A549 (cell line): ENCODE results near the gene EPB41L2. TPM values are rescaled to one million over a fixed set of nuclear protein-coding genes. Genes with fewer than 3 reads are reported as not detected.
"Not testable (repeated sequence)": the region's sequence is repeated elsewhere in the genome, so short reads cannot be mapped to it uniquely, and the experiment has no call there.

Experiments used
- ATAC-seq, 2 experiments: fragments of 200-7000 bp in 1 of 2; fragments of >200 bp in 1 of 2; cut with Nextera tagmentation in 1 of 2; cut with Tn5 transposase in 1 of 2; 3 replicates each; pipeline versions ENCODE4 v1.8.0 to v1.9.1; 2018 to 2020; ENCODE audit warnings: mild to moderate bottlenecking in 1 of 2, moderate library complexity in 1 of 2
- CTCF ChIA-PET: fragments of 300-600 bp; sonication (Branson Sonifier 250); formaldehyde crosslinking; extraction: SDS; loops from one replicate; lab custom pipeline; 2021; ENCODE audit warnings: antibody characterized with exemption, inconsistent platforms; lab: Yijun Ruan, JAX
- POLR2A ChIA-PET: fragments of 350-600 bp; formaldehyde crosslinking; extraction: SDS; loops from one replicate; lab custom pipeline; 2021; ENCODE audit warnings: antibody characterized with exemption, inconsistent platforms; lab: Yijun Ruan, JAX
- DNase-seq, 2 experiments: peaks; one replicate each; pipeline versions ENCODE4 v3.0.0 to v3.0.0-alpha.2; 2011 to 2016; ENCODE audit warnings: low read depth in 1 of 2, low spot score in 1 of 2
- FAIRE-seq: peaks from 2 replicates; lab custom pipeline; 2011; peaks lifted over from hg19 to GRCh38; lab: Jason Lieb, UNC
- H3K27ac ChIP-seq, 2 experiments: fragments of >200 bp; sonication (Bioruptor Twin); formaldehyde crosslinking; 3 replicates each; pipeline ENCODE4 v1.5.1; 2016 to 2017
- H3K4me1 ChIP-seq: fragments of >200 bp; sonication (Bioruptor Twin); formaldehyde crosslinking; 3 replicates; pipeline ENCODE4 v1.6.1; 2016
- H3K4me2 ChIP-seq: fragments of >200 bp; sonication (Bioruptor Twin); formaldehyde crosslinking; 3 replicates; pipeline ENCODE4 v1.6.1; 2016
- H3K4me3 ChIP-seq: fragments of >200 bp; sonication (Bioruptor Twin); formaldehyde crosslinking; 3 replicates; pipeline ENCODE4 v1.5.1; 2016
- H3K9me3 ChIP-seq: fragments of >200 bp; sonication (Bioruptor Twin); formaldehyde crosslinking; 3 replicates; pipeline ENCODE4 v1.6.1; 2016
- ATOH8 ChIP-seq: fragments of 250-450 bp; sonication (Bioruptor Pico); IDR thresholded peaks from 2 replicates; pipeline ENCODE4 v1.5.0; 2020; ENCODE audit warnings: low read depth, mild to moderate bottlenecking, moderate library complexity
- BCL3 ChIP-seq: fragments of >200 bp; sonication (Bioruptor Twin); formaldehyde crosslinking; IDR thresholded peaks from 3 replicates; pipeline ENCODE4 v1.6.1; 2016
- E2F6 ChIP-seq: IDR thresholded peaks from 2 replicates; pipeline ENCODE4 v1.6.1; 2012; ENCODE audit warnings: low read depth, borderline replicate concordance
- EHF ChIP-seq: fragments of 250-450 bp; sonication (Bioruptor Pico); IDR thresholded peaks from 2 replicates; pipeline ENCODE4 v1.5.0; 2020; ENCODE audit warnings: mild to moderate bottlenecking
- EP300 ChIP-seq, 2 experiments: fragments of >200 bp; sonication (Bioruptor Twin); formaldehyde crosslinking; IDR thresholded peaks; 2 replicates in 1 of 2; 3 replicates in 1 of 2; pipeline ENCODE4 v1.6.1; 2016 to 2017
- FOSB ChIP-seq: fragments of 250-450 bp; sonication (Bioruptor Pico); IDR thresholded peaks from 2 replicates; pipeline ENCODE4 v1.5.0; 2020; ENCODE audit warnings: mild to moderate bottlenecking, moderate library complexity
- FOSL2 ChIP-seq, 2 experiments: fragments of 450-650 bp in 1 of 2; fragments of >200 bp in 1 of 2; sonication (Bioruptor Twin) in 1 of 2; formaldehyde crosslinking; IDR thresholded peaks; 2 replicates each; pipeline versions ENCODE4 v1.5.0 to v1.6.1; 2016 to 2020; ENCODE audit warnings: mild to moderate bottlenecking in 1 of 2, moderate library complexity in 1 of 2
- HEYL ChIP-seq: fragments of 250-450 bp; sonication (Bioruptor Pico); IDR thresholded peaks from 2 replicates; pipeline ENCODE4 v1.8.0; 2021; ENCODE audit warnings: mild to moderate bottlenecking, moderate library complexity
- HMGXB4 ChIP-seq: fragments of 250-450 bp; sonication (Bioruptor Pico); IDR thresholded peaks from 2 replicates; pipeline ENCODE4 v1.5.0; 2021; ENCODE audit warnings: mild to moderate bottlenecking, moderate library complexity, borderline replicate concordance
- HOXA7 ChIP-seq: fragments of 250-450 bp; sonication (Bioruptor Pico); IDR thresholded peaks from 2 replicates; pipeline ENCODE4 v1.5.0; 2020; ENCODE audit warnings: mild to moderate bottlenecking, moderate library complexity
- RCOR1 ChIP-seq: fragments of 150-350 bp; IDR thresholded peaks from 2 replicates; pipeline ENCODE4 v1.6.1; 2014; ENCODE audit warnings: antibody characterized with exemption, low read length, low read depth
- RNF2 ChIP-seq: fragments of 200-600 bp; sonication (generic); IDR thresholded peaks from 2 replicates; pipeline ENCODE4 v1.6.1; 2016; ENCODE audit warnings: low read depth, mild to moderate bottlenecking, antibody characterized with exemption, moderate library complexity, borderline replicate concordance
- SMC3 ChIP-seq: fragments of >200 bp; sonication (Bioruptor Twin); formaldehyde crosslinking; IDR thresholded peaks from 3 replicates; pipeline ENCODE4 v1.6.1; 2018; ENCODE audit warnings: inconsistent platforms
- TFCP2L1 ChIP-seq: fragments of 250-450 bp; sonication (Bioruptor Pico); IDR thresholded peaks from 2 replicates; pipeline ENCODE4 v1.5.0; 2021; ENCODE audit warnings: mild to moderate bottlenecking
- ZFP36 ChIP-seq: fragments of 450-650 bp; IDR thresholded peaks from 2 replicates; pipeline ENCODE4 v1.6.1; 2014; ENCODE audit warnings: borderline replicate concordance; ENCODE audit not compliant: partially characterized antibody
- whole genome bisulfite sequencing: methylation state at CpG from one replicate; pipeline ENCODE4 v1.1.6; 2017; ENCODE audit errors: missing lambda C conversion rate; 5-methylcytosine and 5-hydroxymethylcytosine counted together
- polyA plus RNA-seq, 4 experiments: library from polyadenylated mRNA; depleted of rRNA in 3 of 4; stranded (reverse); fragments of >200 nt; fragmentation: RNase III in 1 of 4; extraction: RNeasy Plus Mini Kit Qiagen cat#74134 plus additional on column Dnase treatment in 1 of 4; gene quantifications; 2 replicates in 3 of 4; 3 replicates in 1 of 4; pipeline ENCODE4 v1.2.3, GENCODE V29; 2011 to 2017

EPB41L2 gene
- polyA plus RNA-seq, 2 of the 4 experiments (the other 2 are of a cell fraction): 42.9 to 50.3 TPM

- TF ChIP-seq BCL3 (no peak), RCOR1 (no peak), EP300 (IDR thresholded peaks at IDR 0.05) (no peak), SMC3 (no peak), E2F6 (no peak), TFCP2L1 (CRISPR knock-in tag) (no peak), FOSL2 (IDR thresholded peaks at IDR 0.05) (no peak), FOSL2 (CRISPR knock-in tag; IDR thresholded peaks at IDR 0.05) (no peak), FOSB (CRISPR knock-in tag) (no peak)
Observed at GRCh38 chr6:131009790-131010189, 53.3 kb downstream of the EPB41L2 start (continued).

GRCh38 chr6:131008965-131009364 is 54.1 kb downstream of the EPB41L2 start:
- H3K9me3 ChIP-seq: peaks cover 26% of the 10 kb centered on the region; the same call in 2 of the 3 replicates
- CTCF ChIA-PET, FAIRE-seq, POLR2A ChIA-PET, ATAC-seq, H3K4me2 ChIP-seq, H3K27ac ChIP-seq, DNase-seq, H3K4me3 ChIP-seq: not testable (repeated sequence)
- 95% methylated on average over 2 of the region's 2 CpGs for WGBS
- peaks cover 11% of the 10 kb centered on the region for H3K4me1 ChIP-seq

- H3K4me1 ChIP-seq, H3K4me2 ChIP-seq, H3K4me3 ChIP-seq, CTCF ChIA-PET, POLR2A ChIA-PET, FAIRE-seq, DNase-seq, ATAC-seq, H3K27ac ChIP-seq: not testable (repeated sequence)
- peaks cover 26% of the 10 kb centered on the region; the same call in 2 of the 3 replicates for H3K9me3 ChIP-seq
- TF ChIP-seq ZFP36: peak; percentile 67
- WGBS: 50% methylated on average over 2 of the region's 5 CpGs
Observed at GRCh38 chr6:131007964-131008363, 55.1 kb downstream of the EPB41L2 start.

- H3K27ac ChIP-seq: no peak overlapping the region
- DNase-seq (no peak), ATAC-seq (no peak), FAIRE-seq (no peak)
- H3K4me3 ChIP-seq: no peak overlapping the region
- H3K9me3 ChIP-seq: peaks cover 26% of the 10 kb centered on the region; the same call in 2 of the 3 replicates
- 98% methylated on average over 5 of the region's 5 CpGs for WGBS
- TF ChIP-seq BCL3: no peak
- no peak for TF ChIP-seq RNF2
- TF ChIP-seq RCOR1: no peak
- no peak for TF ChIP-seq EHF (CRISPR knock-in tag)
- no peak for TF ChIP-seq HMGXB4 (CRISPR knock-in tag)
- no peak for TF ChIP-seq ATOH8
- no peak for TF ChIP-seq HOXA7
- TF ChIP-seq FOSB (CRISPR knock-in tag): no peak
- TF ChIP-seq TFCP2L1 (CRISPR knock-in tag): no peak
- TF ChIP-seq E2F6: no peak
- no peak for TF ChIP-seq HEYL
- ChIA-PET POLR2A (no interaction called here), CTCF (no interaction called here)
- no peak overlapping the region for H3K4me2 ChIP-seq
- no peaks in the 10 kb centered on the region for H3K4me1 ChIP-seq
Observed at GRCh38 chr6:131007286-131007685, 55.8 kb downstream of the EPB41L2 start.
